HepG2 (cell line): Measurements from ENCODE around the gene KRT73.

Experiments
- ZZZ3 ChIP-seq: sonication (generic); formaldehyde crosslinking; IDR thresholded peaks from 2 replicates; pipeline ENCODE4 v1.4.0; 2020; ENCODE audit warnings: missing genetic modification reagents, mild to moderate bottlenecking, borderline replicate concordance
- TF ChIP-seq, protein P1 (sequence below): sonication (generic); formaldehyde crosslinking; IDR thresholded peaks from 2 replicates; pipeline ENCODE4 v1.5.0; 2020; ENCODE audit warnings: mild to moderate bottlenecking, missing genetic modification reagents, moderate library complexity

DNA sequence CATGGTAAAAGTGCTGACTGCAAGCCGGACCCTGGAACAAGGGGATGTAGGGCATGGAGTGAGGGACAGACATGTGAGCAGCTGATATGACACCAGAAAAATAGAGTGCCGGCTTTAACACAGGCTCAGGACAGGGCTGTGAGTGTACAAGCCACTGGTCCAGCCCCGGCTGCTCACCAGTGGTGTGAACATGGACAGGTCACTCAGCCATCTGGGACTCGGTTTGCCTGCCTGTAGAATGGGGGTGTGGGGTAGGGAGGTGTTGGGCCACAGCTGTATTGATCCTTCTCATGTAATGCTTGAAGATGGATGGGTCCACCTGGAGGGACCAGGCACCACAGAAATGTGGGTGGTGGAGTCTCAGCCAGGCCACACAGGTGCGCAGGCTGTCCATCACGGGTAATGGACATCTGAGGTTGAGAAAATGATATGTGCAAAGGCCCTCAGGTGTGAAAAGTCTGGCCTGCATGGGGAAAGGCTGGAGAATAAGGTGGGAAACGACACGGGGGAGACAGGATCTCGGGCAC is 34.1 kb downstream of the KRT73 start:
- no peak for TF ChIP-seq ZZZ3
- TF ChIP-seq, protein P1, sequence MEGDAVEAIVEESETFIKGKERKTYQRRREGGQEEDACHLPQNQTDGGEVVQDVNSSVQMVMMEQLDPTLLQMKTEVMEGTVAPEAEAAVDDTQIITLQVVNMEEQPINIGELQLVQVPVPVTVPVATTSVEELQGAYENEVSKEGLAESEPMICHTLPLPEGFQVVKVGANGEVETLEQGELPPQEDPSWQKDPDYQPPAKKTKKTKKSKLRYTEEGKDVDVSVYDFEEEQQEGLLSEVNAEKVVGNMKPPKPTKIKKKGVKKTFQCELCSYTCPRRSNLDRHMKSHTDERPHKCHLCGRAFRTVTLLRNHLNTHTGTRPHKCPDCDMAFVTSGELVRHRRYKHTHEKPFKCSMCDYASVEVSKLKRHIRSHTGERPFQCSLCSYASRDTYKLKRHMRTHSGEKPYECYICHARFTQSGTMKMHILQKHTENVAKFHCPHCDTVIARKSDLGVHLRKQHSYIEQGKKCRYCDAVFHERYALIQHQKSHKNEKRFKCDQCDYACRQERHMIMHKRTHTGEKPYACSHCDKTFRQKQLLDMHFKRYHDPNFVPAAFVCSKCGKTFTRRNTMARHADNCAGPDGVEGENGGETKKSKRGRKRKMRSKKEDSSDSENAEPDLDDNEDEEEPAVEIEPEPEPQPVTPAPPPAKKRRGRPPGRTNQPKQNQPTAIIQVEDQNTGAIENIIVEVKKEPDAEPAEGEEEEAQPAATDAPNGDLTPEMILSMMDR: no peak
